IPS-20b (cell line): ENCODE measurements around the gene GNAO1.

ENCODE experiments used
- H3K27ac ChIP-seq: one replicate; pipeline ENCODE4 v1.5.1; 2013; ENCODE audit warnings: low read length
- H3K27me3 ChIP-seq: 2 replicates; pipeline ENCODE4 v1.6.1; 2013; ENCODE audit warnings: mild to moderate bottlenecking, low read length, inconsistent platforms; ENCODE audit not compliant: insufficient read depth
- H3K36me3 ChIP-seq: 2 replicates; pipeline ENCODE4 v1.6.1; 2013; ENCODE audit warnings: low read depth, mild to moderate bottlenecking, inconsistent platforms, low read length, moderate library complexity; ENCODE audit not compliant: insufficient read depth
- H3K4me1 ChIP-seq: 2 replicates; pipeline ENCODE4 v1.6.1; 2013; ENCODE audit warnings: mild to moderate bottlenecking, control low read depth, inconsistent platforms, low read length, moderate library complexity; ENCODE audit not compliant: insufficient read depth
- H3K4me3 ChIP-seq: 2 replicates; pipeline ENCODE4 v1.5.1; 2013; ENCODE audit warnings: mild to moderate bottlenecking, low read length, inconsistent platforms
- H3K9ac ChIP-seq: 2 replicates; pipeline ENCODE4 v1.6.1; 2013; ENCODE audit warnings: low read depth, mild to moderate bottlenecking, inconsistent platforms, low read length, moderate library complexity
- H3K9me3 ChIP-seq: 2 replicates; pipeline ENCODE4 v1.6.1; 2013; ENCODE audit warnings: mild to moderate bottlenecking, low read depth, low read length, inconsistent platforms; ENCODE audit not compliant: insufficient read depth

GNAO1 gene

DNA sequence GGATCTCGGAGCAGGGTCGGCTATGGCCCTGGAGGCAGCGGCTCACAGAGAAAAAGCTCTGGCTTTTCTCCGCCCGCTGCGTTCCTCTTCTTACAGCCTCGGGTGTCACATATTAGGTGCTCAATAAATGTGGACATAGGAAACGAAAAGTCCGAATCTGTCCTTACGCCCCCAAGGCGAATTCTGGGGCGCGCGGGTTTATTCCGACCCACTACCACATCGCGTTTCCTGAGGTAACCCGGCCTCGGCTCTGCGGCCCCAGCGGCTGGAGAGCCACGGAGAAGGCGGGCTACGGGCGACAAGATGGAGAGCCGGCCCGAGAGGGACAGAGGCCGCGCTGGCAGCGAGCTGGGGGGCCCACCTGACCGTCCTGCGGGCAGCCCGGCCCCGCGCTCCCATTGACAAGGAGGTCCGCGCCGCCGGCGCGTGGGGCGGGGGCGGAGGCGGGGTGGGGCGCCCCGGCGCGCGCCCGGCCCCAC, 573 bp upstream of the GNAO1 start:
- no peaks in the 10 kb centered on the region for H3K36me3 ChIP-seq
- peaks cover 57% of the 10 kb centered on the region for H3K27me3 ChIP-seq
- H3K27ac ChIP-seq: no peak overlapping the region
- H3K9me3 ChIP-seq: no peaks in the 10 kb centered on the region
- H3K9ac ChIP-seq: peak overlapping the region; percentile 60; the same call in 1 of the 2 replicates
- peaks cover 24% of the 10 kb centered on the region; the same call in 1 of the 2 replicates for H3K4me1 ChIP-seq
- H3K4me3 ChIP-seq: peak overlapping the region; percentile 85

DNA sequence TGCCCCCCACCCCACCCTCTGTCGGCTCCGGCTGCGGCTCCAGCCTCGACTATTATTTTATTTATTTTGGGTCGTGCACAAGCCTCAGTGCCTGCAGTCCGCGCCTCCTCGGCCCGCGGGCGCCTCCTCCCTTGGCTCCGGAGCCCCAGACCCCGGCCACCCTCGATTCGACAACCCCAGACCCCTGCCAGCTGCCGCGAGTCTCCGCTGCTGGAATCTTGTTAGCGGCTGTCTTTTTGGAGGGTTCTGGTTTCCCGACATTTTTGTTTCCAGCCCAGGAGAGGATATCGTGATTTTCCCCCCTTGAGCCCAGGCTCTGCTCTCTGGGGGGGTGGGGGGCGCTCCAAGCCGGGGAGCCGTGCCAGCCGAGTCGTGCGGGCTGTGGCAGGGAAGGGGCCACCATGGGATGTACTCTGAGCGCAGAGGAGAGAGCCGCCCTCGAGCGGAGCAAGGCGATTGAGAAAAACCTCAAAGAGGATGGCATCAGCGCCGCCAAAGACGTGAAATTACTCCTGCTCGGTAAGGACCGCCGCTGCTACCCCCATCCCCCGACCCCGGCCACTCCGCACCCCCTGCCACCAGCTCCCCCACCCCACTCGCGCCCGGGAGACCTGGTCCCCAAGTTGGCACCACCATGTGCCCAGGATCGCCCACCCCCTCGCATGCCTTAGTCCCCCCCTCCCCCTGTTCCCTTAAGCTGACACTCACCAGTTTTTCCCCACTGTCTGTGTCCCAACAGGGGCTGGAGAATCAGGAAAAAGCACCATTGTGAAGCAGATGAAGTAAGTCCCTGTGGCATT, 746 bp downstream of the GNAO1 start:
- Histone ChIP-seq H3K36me3 (no peaks in the 10 kb centered on the region), H3K4me1 (peaks cover 30% of the 10 kb centered on the region; the same call in 1 of the 2 replicates), H3K9me3 (no peaks in the 10 kb centered on the region), H3K4me3 (peak overlapping the region; percentile 72), H3K27ac (no peak overlapping the region), H3K9ac (peak overlapping the region; percentile 43; the same call in 1 of the 2 replicates), H3K27me3 (peaks cover 56% of the 10 kb centered on the region)

DNA sequence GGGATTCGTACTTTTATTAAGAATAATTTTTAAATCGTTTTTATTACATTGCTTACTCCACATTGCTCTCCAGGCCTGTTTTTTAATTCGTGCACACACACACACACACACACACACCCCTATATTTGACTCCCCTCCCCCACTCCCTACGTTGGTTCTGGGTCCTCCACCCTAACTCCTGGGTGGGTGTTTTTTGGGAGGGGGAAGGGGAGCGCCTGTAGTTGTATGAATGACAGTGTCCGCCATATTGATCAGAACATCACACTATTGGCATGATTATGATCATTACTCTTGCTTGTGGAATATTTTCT, 1.3 kb downstream of the GNAO1 start:
- peaks cover 35% of the 10 kb centered on the region; the same call in 1 of the 2 replicates for H3K4me1 ChIP-seq
- H3K4me3 ChIP-seq: peak overlapping the region; percentile 72
- no peaks in the 10 kb centered on the region for H3K36me3 ChIP-seq
- no peak overlapping the region for H3K27ac ChIP-seq
- peaks cover 52% of the 10 kb centered on the region for H3K27me3 ChIP-seq
- H3K9me3 ChIP-seq: no peaks in the 10 kb centered on the region
- no peak overlapping the region for H3K9ac ChIP-seq

DNA sequence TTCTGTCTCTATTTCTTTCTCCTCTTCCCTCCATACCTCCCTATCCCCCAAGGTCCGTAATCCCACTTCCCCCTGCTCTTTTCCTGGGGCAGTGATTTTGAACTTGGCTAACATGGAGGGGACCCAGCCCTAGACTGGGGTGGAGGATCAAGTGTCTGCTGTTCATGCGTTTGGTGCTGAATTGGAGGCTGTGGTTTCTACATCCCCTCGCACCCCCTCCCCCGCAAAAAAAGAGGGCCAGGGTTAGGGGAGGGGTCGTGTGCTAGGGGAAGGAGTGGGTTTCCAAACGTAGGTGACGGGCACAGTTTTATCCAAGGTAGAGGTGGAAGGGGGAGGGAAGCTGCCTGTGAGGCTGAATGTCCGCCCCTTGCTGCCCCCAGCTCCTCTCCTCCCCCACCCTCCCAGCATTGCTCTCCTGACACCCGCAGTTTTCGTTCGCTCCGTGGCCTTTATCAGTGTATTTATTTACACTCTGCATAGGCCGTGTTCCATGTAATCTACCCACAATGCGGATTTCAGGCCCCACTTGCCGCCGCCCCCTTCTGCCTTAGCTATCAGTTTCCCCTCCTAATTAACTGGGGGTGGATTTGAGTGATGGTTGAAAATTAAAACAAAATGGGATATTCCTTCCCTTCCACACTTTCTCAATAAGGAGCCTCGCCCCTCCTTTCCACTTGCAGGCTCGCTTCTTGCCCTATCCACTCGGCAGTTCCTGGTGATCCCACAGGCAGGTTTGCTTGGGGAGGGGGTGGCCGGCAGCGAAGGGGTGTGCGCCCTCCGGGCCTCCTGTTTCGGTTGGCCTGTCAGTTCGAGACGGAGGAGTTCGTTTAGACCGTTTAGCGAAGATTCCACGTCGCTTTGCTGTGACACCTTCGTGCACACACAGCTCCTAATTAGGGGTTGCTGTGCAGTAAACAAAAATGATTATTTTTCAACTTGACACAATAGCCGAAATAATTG, 2.0 kb downstream of the GNAO1 start:
- H3K4me1 ChIP-seq: peaks cover 41% of the 10 kb centered on the region; the same call in 1 of the 2 replicates
- peak overlapping the region; percentile 72 for H3K4me3 ChIP-seq
- no peak overlapping the region for H3K27ac ChIP-seq
- no peak overlapping the region for H3K9ac ChIP-seq
- no peaks in the 10 kb centered on the region for H3K9me3 ChIP-seq
- no peaks in the 10 kb centered on the region for H3K36me3 ChIP-seq
- H3K27me3 ChIP-seq: peaks cover 51% of the 10 kb centered on the region

DNA sequence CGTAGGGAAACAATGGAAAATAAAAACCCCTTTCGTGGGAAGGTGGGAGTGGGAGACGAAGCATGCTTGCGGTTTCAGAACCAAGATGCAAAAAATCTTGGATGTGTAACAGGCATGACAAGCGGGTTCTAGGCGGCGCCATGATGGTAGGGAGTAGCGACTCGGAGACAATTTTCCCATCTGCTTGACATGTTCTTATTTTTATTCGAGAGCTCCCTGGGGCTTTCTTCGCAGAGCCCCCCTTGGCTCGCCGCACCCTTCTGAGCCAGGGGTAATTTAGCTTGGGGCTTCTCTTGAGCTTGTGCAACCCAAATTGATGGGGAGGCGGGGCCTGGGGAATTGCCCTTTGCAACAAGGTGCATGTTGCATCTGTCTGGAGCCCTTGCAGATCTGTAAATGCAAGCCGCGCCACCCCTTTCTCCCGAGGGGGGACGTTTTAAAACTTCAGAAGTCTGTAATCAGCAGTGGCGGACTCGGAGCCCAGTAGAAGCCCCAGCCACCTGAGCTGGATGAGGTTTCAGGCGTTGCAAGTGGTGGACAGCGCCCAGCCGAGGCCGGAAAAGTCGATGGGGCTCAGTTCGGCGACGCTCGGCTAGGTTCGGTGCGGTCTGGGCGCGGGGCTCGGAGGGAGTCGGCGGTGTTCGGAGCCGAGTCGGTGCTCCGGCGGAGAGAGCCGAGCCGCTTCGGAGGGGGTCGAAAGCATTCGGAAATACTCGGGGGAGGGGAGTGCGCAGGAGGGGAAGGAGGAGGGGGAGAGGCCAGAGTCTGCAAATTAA, 2.9 kb downstream of the GNAO1 start:
- Histone ChIP-seq H3K27ac (no peak overlapping the region), H3K9me3 (no peaks in the 10 kb centered on the region), H3K4me3 (peak overlapping the region; percentile 72), H3K27me3 (peaks cover 42% of the 10 kb centered on the region), H3K9ac (no peak overlapping the region), H3K36me3 (no peaks in the 10 kb centered on the region), H3K4me1 (peaks cover 44% of the 10 kb centered on the region; the same call in 1 of the 2 replicates)

DNA sequence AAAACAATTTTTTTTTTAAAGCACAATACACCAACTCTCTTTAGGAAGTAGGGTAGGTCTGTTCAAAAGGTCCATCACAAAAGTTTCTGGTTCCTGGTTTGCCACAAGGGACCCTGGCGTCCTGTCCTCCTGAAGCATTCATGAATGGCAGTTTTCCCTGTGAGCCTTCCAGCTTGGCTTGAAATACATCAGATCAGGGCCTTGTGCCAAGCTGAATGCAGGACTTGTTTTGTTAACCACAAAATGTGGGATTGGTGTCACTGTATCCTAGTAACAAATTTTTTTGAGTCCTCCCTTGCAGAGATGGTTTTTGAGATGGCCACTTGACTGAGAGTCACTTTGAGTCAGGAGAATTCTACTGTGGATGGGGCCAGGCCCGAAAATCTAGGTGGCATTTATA, 3.9 kb downstream of the GNAO1 start:
- H3K4me3 ChIP-seq: no peak overlapping the region
- H3K27ac ChIP-seq: no peak overlapping the region
- no peaks in the 10 kb centered on the region for H3K9me3 ChIP-seq
- peaks cover 32% of the 10 kb centered on the region for H3K27me3 ChIP-seq
- H3K36me3 ChIP-seq: no peaks in the 10 kb centered on the region
- peaks cover 38% of the 10 kb centered on the region; the same call in 1 of the 2 replicates for H3K4me1 ChIP-seq
- no peak overlapping the region; the same call in 1 of the 2 replicates for H3K9ac ChIP-seq

DNA sequence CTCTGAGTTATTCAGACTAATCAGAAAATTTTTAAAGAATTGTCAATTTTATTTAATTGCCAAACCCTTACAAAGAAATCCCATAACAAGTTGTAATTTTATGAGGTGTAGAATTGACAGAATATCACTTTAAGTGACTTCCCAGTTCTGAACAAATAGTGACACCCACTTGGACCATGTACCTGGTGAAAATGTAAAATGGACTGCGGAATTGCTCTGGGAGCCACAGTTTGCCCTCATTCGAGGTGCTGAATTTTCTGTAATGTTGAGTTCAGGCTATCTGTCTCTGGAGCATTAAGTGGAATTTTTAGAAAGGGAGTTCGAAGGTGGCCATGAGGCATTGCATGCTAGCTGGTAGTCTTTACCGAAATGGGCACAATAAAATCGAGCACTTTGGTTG, 5.1 kb downstream of the GNAO1 start:
- H3K4me1 ChIP-seq: peaks cover 35% of the 10 kb centered on the region; the same call in 1 of the 2 replicates
- peak overlapping the region; percentile 2; the same call in 1 of the 2 replicates for H3K9ac ChIP-seq
- no peaks in the 10 kb centered on the region for H3K9me3 ChIP-seq
- no peak overlapping the region for H3K4me3 ChIP-seq
- H3K36me3 ChIP-seq: no peaks in the 10 kb centered on the region
- peaks cover 25% of the 10 kb centered on the region for H3K27me3 ChIP-seq
- no peak overlapping the region for H3K27ac ChIP-seq

DNA sequence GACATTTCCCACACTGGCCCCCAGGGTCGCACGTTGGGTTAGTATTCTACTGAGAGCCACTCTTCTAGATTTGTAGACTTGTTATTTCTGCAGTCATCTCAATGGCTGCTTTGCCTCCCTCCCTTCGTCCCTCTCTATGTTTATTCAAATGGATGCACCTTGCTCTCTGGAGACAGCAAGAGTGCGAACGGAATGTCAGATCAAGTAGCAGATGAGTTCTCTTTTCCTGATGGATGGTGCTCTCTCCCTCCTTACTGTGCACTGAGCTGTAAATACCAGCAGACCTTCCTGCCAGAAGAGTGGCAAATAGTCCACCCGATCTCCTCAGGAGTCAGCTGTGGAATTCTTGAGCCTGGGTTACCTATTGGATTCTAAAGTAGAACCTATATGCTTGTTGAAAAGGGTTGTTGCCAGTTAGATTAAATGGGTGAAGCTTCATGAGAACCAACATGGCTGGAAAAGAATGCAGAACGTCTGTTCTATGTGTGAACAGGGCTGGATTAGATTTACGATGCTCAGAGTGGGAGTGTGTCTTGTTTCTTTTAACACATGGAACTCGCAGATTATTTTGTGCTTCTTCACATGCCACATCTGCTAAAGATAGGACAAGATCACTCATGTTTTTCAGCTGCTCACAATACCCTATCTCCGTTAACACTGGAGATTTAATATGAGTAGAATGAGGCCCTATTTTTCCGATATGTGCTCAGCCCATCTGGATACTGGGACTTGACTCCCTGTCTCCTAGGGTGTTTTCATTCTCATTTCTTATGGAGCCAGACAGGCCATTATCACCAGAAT, 6.1 kb downstream of the GNAO1 start:
- Histone ChIP-seq H3K4me3 (peak overlapping the region; percentile 26; the same call in 1 of the 2 replicates), H3K27me3 (peaks cover 18% of the 10 kb centered on the region), H3K27ac (no peak overlapping the region)

DNA sequence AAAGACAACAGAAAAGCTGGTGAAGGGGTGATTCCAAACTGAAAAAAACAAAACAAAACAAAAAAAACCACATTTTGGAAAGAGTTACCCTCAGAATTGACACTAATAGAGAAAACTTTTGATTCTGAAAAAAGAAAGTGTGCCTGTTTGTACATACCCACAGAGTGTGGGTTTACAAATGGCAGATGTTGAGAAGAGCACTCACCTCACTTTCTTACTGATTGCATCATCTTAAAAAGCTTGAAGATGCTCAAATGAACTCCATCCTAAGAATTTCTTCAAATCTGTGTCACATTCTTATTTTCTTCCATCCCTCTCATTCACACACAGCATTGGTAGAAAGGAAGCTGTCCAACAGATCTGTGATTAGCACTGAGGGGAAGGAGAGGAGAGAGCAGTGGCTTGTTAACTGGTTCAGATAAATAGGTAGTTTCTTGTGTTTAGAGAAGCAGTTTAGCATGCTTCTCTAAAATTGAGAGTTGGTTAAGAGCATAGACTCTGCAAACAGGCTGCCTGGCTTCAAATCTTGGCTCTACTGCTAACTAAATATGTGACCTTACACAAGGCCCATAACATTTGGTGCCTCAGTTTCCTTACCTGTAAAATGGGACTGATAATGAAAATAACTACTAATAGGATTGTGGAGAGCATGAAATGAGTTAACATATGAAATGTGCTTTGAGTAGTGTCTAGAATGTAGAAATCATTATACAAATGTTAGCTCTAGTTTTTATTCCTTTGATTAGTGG, 6.9 kb downstream of the GNAO1 start:
- H3K4me3 ChIP-seq: peak overlapping the region; percentile 26; the same call in 1 of the 2 replicates
- H3K4me1 ChIP-seq: peaks cover 33% of the 10 kb centered on the region; the same call in 1 of the 2 replicates
- H3K9ac ChIP-seq: peak overlapping the region; percentile 14; the same call in 1 of the 2 replicates

More for the DNA sequence above, 6.1 kb downstream of the GNAO1 start:
- Histone ChIP-seq H3K4me1 (peaks cover 35% of the 10 kb centered on the region; the same call in 1 of the 2 replicates), H3K36me3 (no peaks in the 10 kb centered on the region), H3K9ac (peak overlapping the region; percentile 14; the same call in 1 of the 2 replicates), H3K9me3 (no peaks in the 10 kb centered on the region)

DNA sequence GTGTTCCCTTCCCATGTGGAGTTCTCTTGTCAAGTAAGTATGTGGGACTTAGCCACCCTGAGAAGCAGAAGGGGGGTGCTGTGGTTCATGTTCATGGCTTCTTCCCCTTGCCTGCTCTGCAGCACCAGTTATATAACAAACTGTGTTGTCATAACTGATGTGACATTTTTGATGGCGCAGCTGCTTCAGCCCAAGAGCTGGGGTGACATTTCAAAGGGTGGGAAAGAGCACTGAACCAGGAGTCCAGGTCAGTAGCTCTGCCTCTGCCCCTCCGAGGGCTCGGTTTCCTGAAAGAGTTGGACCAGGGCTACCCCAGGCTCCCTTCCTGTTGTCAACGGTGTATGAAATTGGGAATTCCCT, 7.4 kb downstream of the GNAO1 start:
- Histone ChIP-seq H3K27me3 (peaks cover 5% of the 10 kb centered on the region), H3K9ac (no peak overlapping the region), H3K27ac (no peak overlapping the region), H3K36me3 (no peaks in the 10 kb centered on the region), H3K4me1 (peaks cover 31% of the 10 kb centered on the region; the same call in 1 of the 2 replicates), H3K4me3 (no peak overlapping the region), H3K9me3 (no peaks in the 10 kb centered on the region)

More for the DNA sequence above, 6.9 kb downstream of the GNAO1 start:
- Histone ChIP-seq H3K9me3 (no peaks in the 10 kb centered on the region), H3K27ac (no peak overlapping the region), H3K36me3 (no peaks in the 10 kb centered on the region), H3K27me3 (peaks cover 10% of the 10 kb centered on the region)
